ENCODE data around the gene FTCDNL1. TPM values are rescaled to one million over a fixed set of nuclear protein-coding genes. Genes with fewer than 3 reads are reported as not detected.

The FTCDNL1 gene
- total RNA-seq, 4 donors from 2014 or later = 0.69 to 2.3 (median 1.4) TPM

- no peak for ATAC-seq
- Histone ChIP-seq H3K4me1 (peaks cover 0 to 5% (median 0%) of the 10 kb centered on the region in 3 donors), H3K36me3 (no peaks in the 10 kb centered on the region), H3K27me3 (no peaks in the 10 kb centered on the region), H3K27ac (no peak overlapping the region), H3K9me3 (no peaks in the 10 kb centered on the region), H3K4me3 (no peak overlapping the region)
- WGBS, 2 donors (ENCODE audit: low coverage in 1 of 2) = 75 to 90% methylated on average over 2 of the region's 2 CpGs
- TF ChIP-seq POLR2A (IDR thresholded peaks at IDR 0.05) = no peak
Measured at GRCh38 chr2:199811346-199811745, 39.6 kb downstream of the FTCDNL1 start.

DNA sequence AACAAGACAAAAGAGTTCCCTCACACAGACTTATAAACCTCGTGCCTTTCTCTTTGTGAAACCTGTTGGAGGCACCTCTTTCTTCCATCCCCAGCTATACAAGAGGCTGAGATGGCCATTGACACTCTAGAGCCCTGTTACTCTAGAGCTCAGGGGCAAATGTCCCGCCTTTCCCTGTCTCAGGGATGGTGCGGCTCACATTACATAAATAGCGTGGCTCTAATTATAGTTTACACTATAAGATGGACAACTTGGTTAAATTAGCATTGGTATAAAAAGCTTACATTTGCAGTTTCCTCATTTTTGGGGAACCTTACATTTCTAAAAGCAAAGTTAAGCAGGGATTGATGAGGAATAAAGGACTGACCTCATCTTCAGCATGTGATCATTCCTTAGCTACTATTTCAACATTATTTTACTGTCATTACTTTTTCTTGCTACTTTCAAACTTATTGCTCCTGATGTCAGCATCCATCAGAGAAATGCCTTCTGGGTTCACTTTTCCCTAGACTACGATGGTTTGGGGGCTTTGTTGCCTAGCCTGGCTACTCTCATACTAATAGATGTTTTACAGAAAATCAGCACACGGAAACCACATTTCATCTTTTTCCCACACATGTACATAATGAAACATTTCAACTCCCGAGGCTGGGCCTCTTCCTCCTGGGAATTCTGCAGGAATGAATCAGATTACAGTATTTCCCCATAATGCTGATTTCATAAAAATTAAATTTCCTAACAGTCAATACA is 40.4 kb downstream of the FTCDNL1 start:
- Histone ChIP-seq H3K4me1 (peaks cover 0 to 12% (median 0%) of the 10 kb centered on the region in 3 donors), H3K27me3 (no peaks in the 10 kb centered on the region), H3K9me3 (no peaks in the 10 kb centered on the region), H3K27ac (no peak overlapping the region), H3K36me3 (no peaks in the 10 kb centered on the region), H3K4me3 (no peak overlapping the region)
- no peak for TF ChIP-seq EP300 (IDR thresholded peaks at IDR 0.05)
- no peak for TF ChIP-seq CTCF (IDR thresholded peaks at IDR 0.05)
- no peak for TF ChIP-seq POLR2A (IDR thresholded peaks at IDR 0.05)
- TF ChIP-seq POLR2AphosphoS5 (IDR thresholded peaks at IDR 0.05) = no peak
- ATAC-seq = no peak
- 71 to 72% methylated on average over 5 to 7 of the region's 7 CpGs for WGBS, 2 donors (ENCODE audit: low coverage in 1 of 2)

- Histone ChIP-seq H3K27me3 (no peaks in the 10 kb centered on the region), H3K27ac (no peak overlapping the region), H3K4me1 (peaks cover 0 to 12% (median 0%) of the 10 kb centered on the region in 3 donors), H3K9me3 (no peaks in the 10 kb centered on the region), H3K36me3 (no peaks in the 10 kb centered on the region), H3K4me3 (no peak overlapping the region)
- TF ChIP-seq CTCF (IDR thresholded peaks at IDR 0.05) (no peak), POLR2AphosphoS5 (IDR thresholded peaks at IDR 0.05) (no peak), POLR2A (IDR thresholded peaks at IDR 0.05) (no peak), EP300 (IDR thresholded peaks at IDR 0.05) (no peak)
- no peak for ATAC-seq
Measured at GRCh38 chr2:199807966-199808365, 43.0 kb downstream of the FTCDNL1 start.

- Histone ChIP-seq H3K9me3 (no peaks in the 10 kb centered on the region), H3K4me1 (peaks cover 0 to 12% (median 0%) of the 10 kb centered on the region in 3 donors), H3K27ac (peak overlapping the region in 1 of 4 donors; percentile 3), H3K36me3 (no peaks in the 10 kb centered on the region), H3K4me3 (no peak overlapping the region), H3K27me3 (no peaks in the 10 kb centered on the region)
- 8 to 12% methylated on average over 7 of the region's 7 CpGs for WGBS, 2 donors (ENCODE audit: low coverage in 1 of 2)
- no peak for ATAC-seq
- TF ChIP-seq POLR2A (IDR thresholded peaks at IDR 0.05) (no peak), EP300 (IDR thresholded peaks at IDR 0.05) (no peak), POLR2AphosphoS5 (IDR thresholded peaks at IDR 0.05) (no peak), CTCF (IDR thresholded peaks at IDR 0.05) (no peak)
Measured at GRCh38 chr2:199806179-199806578, 44.8 kb downstream of the FTCDNL1 start.

- Histone ChIP-seq H3K27me3 (no peaks in the 10 kb centered on the region), H3K36me3 (no peaks in the 10 kb centered on the region), H3K9me3 (no peaks in the 10 kb centered on the region), H3K4me1 (peaks cover 0 to 16% (median 0%) of the 10 kb centered on the region in 3 donors), H3K27ac (no peak overlapping the region), H3K4me3 (no peak overlapping the region)
- TF ChIP-seq CTCF (IDR thresholded peaks at IDR 0.05) (no peak), POLR2A (IDR thresholded peaks at IDR 0.05) (no peak), EP300 (IDR thresholded peaks at IDR 0.05) (no peak), POLR2AphosphoS5 (IDR thresholded peaks at IDR 0.05) (no peak)
- 50% methylated on average over 1 of the region's 1 CpG for WGBS, 2 donors (ENCODE audit: low coverage in 1 of 2)
- no peak for ATAC-seq
Measured at GRCh38 chr2:199804831-199805230, 46.2 kb downstream of the FTCDNL1 start.
